Mesothelial cell of epicardium (in vitro differentiated cells): Measurements from ENCODE around the gene RALGPS1. TPM values are rescaled to one million over a fixed set of nuclear protein-coding genes. Genes with fewer than 3 reads are reported as not detected.

Experiments used
- DNase-seq, 2 experiments: peaks; one replicate each; pipeline ENCODE4 v3.0.0; 2021; ENCODE audit warnings: low spot score in 2 of 2; ENCODE audit not compliant: unreplicated experiment in 2 of 2
- H3K27ac Mint-ChIP-seq: 2 replicates; pipeline ENCODE4 v1.8.0; 2021; ENCODE audit warnings: mixed read lengths
- H3K27me3 Mint-ChIP-seq: 2 replicates; pipeline ENCODE4 v1.8.0; 2021; ENCODE audit warnings: low read depth, mixed read lengths
- H3K36me3 Mint-ChIP-seq: 2 replicates; pipeline ENCODE4 v1.8.0; 2021; ENCODE audit warnings: mixed read lengths
- H3K4me1 Mint-ChIP-seq: 2 replicates; pipeline ENCODE4 v1.8.0; 2021; ENCODE audit warnings: mixed read lengths
- H3K4me3 Mint-ChIP-seq: 2 replicates; pipeline ENCODE4 v1.8.0; 2021; ENCODE audit warnings: mild to moderate bottlenecking, moderate library complexity, mixed read lengths
- H3K9me3 Mint-ChIP-seq: 2 replicates; pipeline ENCODE4 v1.8.0; 2021; ENCODE audit warnings: mixed read lengths
- total RNA-seq: library from RNA; stranded (reverse); gene quantifications from 3 replicates; pipeline ENCODE4 v1.2.1, GENCODE V29; 2021
- TF ChIP-seq, protein P1 (sequence below): fragments of 200-600 bp; sonication (generic); IDR thresholded peaks from one replicate; pipeline ENCODE4 v1.5.0; 2021; ENCODE audit warnings: antibody characterized with exemption; ENCODE audit not compliant: unreplicated experiment

RALGPS1 gene
- total RNA-seq, 1 donor from 2014 or later, result 25.6 TPM

DNA sequence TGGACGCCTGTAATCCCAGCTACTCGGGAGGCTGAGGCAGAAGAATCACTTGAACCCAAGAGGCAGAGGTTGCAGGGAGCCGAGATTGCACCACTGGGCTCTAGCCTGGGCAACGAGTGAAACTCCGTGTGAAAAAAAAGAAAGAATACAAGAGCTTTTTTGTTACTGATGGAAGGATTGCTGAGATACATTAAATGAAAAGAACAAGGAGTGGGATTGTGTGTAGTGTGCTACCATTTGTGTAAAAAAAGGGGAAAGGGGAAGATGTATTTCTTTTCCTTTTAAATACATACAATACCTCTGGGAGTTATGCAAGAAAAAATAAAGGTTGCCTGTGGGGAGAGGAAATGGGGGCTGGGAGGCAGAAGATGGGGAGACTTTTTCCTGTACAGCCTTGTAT is 335.3 kb downstream of the RALGPS1 start:
- Mint-ChIP-seq H3K27ac (no peak overlapping the region), H3K4me3 (no peak overlapping the region), H3K4me1 (peaks cover 4% of the 10 kb centered on the region), H3K36me3 (peaks cover 23% of the 10 kb centered on the region), H3K9me3 (peaks cover under 1% of the 10 kb centered on the region), H3K27me3 (no peaks in the 10 kb centered on the region)
- TF ChIP-seq, protein P1, sequence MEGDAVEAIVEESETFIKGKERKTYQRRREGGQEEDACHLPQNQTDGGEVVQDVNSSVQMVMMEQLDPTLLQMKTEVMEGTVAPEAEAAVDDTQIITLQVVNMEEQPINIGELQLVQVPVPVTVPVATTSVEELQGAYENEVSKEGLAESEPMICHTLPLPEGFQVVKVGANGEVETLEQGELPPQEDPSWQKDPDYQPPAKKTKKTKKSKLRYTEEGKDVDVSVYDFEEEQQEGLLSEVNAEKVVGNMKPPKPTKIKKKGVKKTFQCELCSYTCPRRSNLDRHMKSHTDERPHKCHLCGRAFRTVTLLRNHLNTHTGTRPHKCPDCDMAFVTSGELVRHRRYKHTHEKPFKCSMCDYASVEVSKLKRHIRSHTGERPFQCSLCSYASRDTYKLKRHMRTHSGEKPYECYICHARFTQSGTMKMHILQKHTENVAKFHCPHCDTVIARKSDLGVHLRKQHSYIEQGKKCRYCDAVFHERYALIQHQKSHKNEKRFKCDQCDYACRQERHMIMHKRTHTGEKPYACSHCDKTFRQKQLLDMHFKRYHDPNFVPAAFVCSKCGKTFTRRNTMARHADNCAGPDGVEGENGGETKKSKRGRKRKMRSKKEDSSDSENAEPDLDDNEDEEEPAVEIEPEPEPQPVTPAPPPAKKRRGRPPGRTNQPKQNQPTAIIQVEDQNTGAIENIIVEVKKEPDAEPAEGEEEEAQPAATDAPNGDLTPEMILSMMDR, result no peak
- DNase-seq, result no peak

DNA sequence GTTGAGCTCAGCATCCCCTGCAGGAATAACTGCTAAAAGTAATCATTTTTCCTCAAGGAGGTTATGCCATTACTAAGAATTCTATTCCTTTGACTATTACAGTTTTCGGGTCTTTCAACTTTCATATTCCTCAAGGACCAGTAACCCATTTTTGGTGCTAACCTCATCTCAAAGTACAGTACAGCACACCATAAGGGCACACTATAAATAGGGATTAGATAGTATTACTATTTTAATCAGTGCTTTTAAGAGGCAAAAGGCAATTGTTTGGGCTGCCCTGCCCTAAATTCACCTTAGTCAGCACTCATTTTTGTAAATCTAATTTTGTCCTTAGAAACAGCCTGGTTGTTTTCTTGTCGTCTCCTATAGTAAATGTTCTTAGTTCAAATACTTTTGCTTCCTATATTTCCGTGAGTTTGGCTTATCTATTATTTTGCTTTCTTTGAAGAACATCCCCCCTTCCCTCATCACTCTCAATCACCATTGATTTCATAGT is 336.4 kb downstream of the RALGPS1 start:
- TF ChIP-seq, protein P1, result no peak
- H3K4me1 Mint-ChIP-seq, result no peaks in the 10 kb centered on the region
- no peak overlapping the region for H3K4me3 Mint-ChIP-seq
- H3K27me3 Mint-ChIP-seq, result no peaks in the 10 kb centered on the region
- H3K36me3 Mint-ChIP-seq, result peaks cover 31% of the 10 kb centered on the region
- no peak overlapping the region for H3K27ac Mint-ChIP-seq
- H3K9me3 Mint-ChIP-seq, result peaks cover 4% of the 10 kb centered on the region
- no peak for DNase-seq

DNA sequence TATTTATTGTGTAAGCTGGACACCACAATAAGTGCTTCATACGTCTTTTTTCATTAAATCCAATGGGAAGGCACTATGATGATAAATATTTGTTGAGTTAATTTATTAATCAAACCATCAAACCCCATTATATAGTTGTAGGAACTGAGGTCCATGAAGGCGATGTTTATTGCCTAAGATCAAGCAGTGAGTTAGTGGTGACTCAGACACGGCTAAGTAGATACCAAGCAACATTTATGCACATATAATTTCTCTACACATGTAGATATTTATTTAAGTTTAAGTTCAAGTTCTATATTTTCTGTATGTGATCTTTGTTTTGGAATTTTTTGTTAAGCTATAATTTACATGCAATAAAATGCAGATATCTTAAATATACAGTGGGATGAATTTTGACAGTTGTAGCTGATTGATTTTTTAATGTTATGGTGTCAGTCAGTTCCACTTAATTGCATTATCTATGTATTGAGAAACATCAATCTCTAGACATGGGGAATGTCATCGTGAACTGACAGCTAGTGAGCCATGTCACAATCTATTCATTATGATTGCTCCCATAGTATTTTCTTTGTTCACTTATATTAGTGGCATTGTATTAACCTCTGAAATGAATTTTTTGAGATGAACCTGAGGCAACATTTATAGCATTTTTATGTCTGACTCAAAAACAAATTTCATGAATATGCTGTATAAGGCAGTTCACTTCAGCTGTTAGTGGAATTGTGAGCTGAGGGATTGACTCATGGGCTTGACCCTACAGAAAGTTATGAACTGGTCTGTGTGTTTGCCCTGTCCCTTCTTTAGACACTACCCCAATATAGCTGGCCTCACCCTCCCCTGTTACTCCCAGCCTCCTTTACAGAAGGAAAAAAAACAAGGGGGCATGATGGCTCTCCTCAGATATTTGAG is 338.1 kb downstream of the RALGPS1 start:
- Mint-ChIP-seq H3K4me3 (no peak overlapping the region), H3K4me1 (no peaks in the 10 kb centered on the region), H3K9me3 (peaks cover 8% of the 10 kb centered on the region), H3K36me3 (peaks cover 38% of the 10 kb centered on the region), H3K27me3 (no peaks in the 10 kb centered on the region), H3K27ac (no peak overlapping the region)
- no peak for DNase-seq
- TF ChIP-seq, protein P1, result no peak

DNA sequence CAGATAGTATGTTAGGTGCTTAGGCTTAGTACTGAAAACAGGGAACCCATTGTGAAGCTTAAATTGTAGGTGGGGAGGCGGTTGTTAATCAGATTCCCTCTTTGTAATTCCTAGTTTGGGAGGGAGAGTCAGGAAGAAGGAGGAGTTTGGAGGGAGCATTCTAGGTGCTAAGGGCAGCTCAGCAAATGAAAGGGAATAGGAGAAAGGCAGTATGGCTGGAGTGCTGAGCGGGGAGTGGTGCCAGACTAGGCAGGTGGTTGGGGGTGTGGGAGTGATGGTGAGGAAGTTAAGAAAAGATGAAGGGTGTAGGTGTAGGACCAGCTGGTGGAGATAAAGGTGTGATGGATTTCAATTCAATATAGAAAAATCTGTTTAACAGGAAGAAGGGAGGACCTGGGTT is 338.9 kb downstream of the RALGPS1 start:
- H3K9me3 Mint-ChIP-seq, result peaks cover 8% of the 10 kb centered on the region
- no peak for DNase-seq
- TF ChIP-seq, protein P1, result no peak
- H3K4me1 Mint-ChIP-seq, result no peaks in the 10 kb centered on the region
- no peak overlapping the region for H3K4me3 Mint-ChIP-seq
- no peak overlapping the region for H3K27ac Mint-ChIP-seq
- H3K36me3 Mint-ChIP-seq, result peaks cover 38% of the 10 kb centered on the region
- H3K27me3 Mint-ChIP-seq, result no peaks in the 10 kb centered on the region

DNA sequence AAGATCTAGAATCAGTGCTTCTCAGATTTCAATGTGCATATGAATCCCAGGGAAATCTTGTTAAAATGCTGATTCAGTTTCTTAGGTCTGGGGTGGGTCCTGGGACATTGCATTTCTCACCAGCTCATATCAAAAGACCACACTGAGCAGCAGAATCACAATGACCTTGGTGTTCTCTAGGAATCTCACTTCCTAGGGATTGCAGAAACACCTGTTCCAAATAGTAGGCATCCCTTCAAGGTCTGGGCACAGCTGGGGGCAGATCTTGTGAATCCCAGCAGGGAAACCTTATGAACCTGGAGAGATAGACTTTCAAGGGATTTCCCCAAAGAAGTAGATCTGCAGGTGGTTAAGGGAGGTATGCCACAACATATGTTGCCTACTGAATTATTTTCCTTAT is 341.1 kb downstream of the RALGPS1 start:
- no peak overlapping the region for H3K4me3 Mint-ChIP-seq
- H3K36me3 Mint-ChIP-seq, result peaks cover 31% of the 10 kb centered on the region
- no peak overlapping the region for H3K27ac Mint-ChIP-seq
- TF ChIP-seq, protein P1, result no peak
- H3K27me3 Mint-ChIP-seq, result no peaks in the 10 kb centered on the region
- DNase-seq, result no peak
- peaks cover 8% of the 10 kb centered on the region for H3K9me3 Mint-ChIP-seq
- H3K4me1 Mint-ChIP-seq, result peaks cover 8% of the 10 kb centered on the region
